A549 (cell line): ENCODE data around the gene HADHB. TPM values are rescaled to one million over a fixed set of nuclear protein-coding genes. Genes with fewer than 3 reads are reported as not detected.

ENCODE experiments used
- ATAC-seq, 2 experiments: fragments of 200-7000 bp in 1 of 2; fragments of >200 bp in 1 of 2; cut with Nextera tagmentation in 1 of 2; cut with Tn5 transposase in 1 of 2; 3 replicates each; pipeline versions ENCODE4 v1.8.0 to v1.9.1; 2018 to 2020; ENCODE audit warnings: mild to moderate bottlenecking in 1 of 2, moderate library complexity in 1 of 2
- CTCF ChIA-PET: fragments of 300-600 bp; sonication (Branson Sonifier 250); formaldehyde crosslinking; extraction: SDS; loops from one replicate; lab custom pipeline; 2021; ENCODE audit warnings: antibody characterized with exemption, inconsistent platforms; lab: Yijun Ruan, JAX
- POLR2A ChIA-PET: fragments of 350-600 bp; formaldehyde crosslinking; extraction: SDS; loops from one replicate; lab custom pipeline; 2021; ENCODE audit warnings: antibody characterized with exemption, inconsistent platforms; lab: Yijun Ruan, JAX
- DNase-seq, 2 experiments: peaks; one replicate each; pipeline versions ENCODE4 v3.0.0 to v3.0.0-alpha.2; 2011 to 2016; ENCODE audit warnings: low read depth in 1 of 2, low spot score in 1 of 2
- FAIRE-seq: peaks from 2 replicates; lab custom pipeline; 2011; peaks lifted over from hg19 to GRCh38; lab: Jason Lieb, UNC
- H3K27ac ChIP-seq, 2 experiments: fragments of >200 bp; sonication (Bioruptor Twin); formaldehyde crosslinking; 3 replicates each; pipeline ENCODE4 v1.5.1; 2016 to 2017
- H3K4me1 ChIP-seq: fragments of >200 bp; sonication (Bioruptor Twin); formaldehyde crosslinking; 3 replicates; pipeline ENCODE4 v1.6.1; 2016
- H3K4me2 ChIP-seq: fragments of >200 bp; sonication (Bioruptor Twin); formaldehyde crosslinking; 3 replicates; pipeline ENCODE4 v1.6.1; 2016
- H3K4me3 ChIP-seq: fragments of >200 bp; sonication (Bioruptor Twin); formaldehyde crosslinking; 3 replicates; pipeline ENCODE4 v1.5.1; 2016
- H3K9me3 ChIP-seq: fragments of >200 bp; sonication (Bioruptor Twin); formaldehyde crosslinking; 3 replicates; pipeline ENCODE4 v1.6.1; 2016
- EP300 ChIP-seq, 2 experiments: fragments of >200 bp; sonication (Bioruptor Twin); formaldehyde crosslinking; IDR thresholded peaks; 2 replicates in 1 of 2; 3 replicates in 1 of 2; pipeline ENCODE4 v1.6.1; 2016 to 2017
- FOSL2 ChIP-seq, 2 experiments: fragments of 450-650 bp in 1 of 2; fragments of >200 bp in 1 of 2; sonication (Bioruptor Twin) in 1 of 2; formaldehyde crosslinking; IDR thresholded peaks; 2 replicates each; pipeline versions ENCODE4 v1.5.0 to v1.6.1; 2016 to 2020; ENCODE audit warnings: mild to moderate bottlenecking in 1 of 2, moderate library complexity in 1 of 2
- HOXB5 ChIP-seq: fragments of 250-450 bp; sonication (Bioruptor Pico); IDR thresholded peaks from 2 replicates; pipeline ENCODE4 v1.5.0; 2020; ENCODE audit warnings: mild to moderate bottlenecking, moderate library complexity
- JUNB ChIP-seq: fragments of >200 bp; sonication (Bioruptor Twin); formaldehyde crosslinking; IDR thresholded peaks from 2 replicates; pipeline ENCODE4 v1.6.1; 2016
- RCOR1 ChIP-seq: fragments of 150-350 bp; IDR thresholded peaks from 2 replicates; pipeline ENCODE4 v1.6.1; 2014; ENCODE audit warnings: antibody characterized with exemption, low read length, low read depth
- SMC3 ChIP-seq: fragments of >200 bp; sonication (Bioruptor Twin); formaldehyde crosslinking; IDR thresholded peaks from 3 replicates; pipeline ENCODE4 v1.6.1; 2018; ENCODE audit warnings: inconsistent platforms
- SREBF2 ChIP-seq: fragments of 450-650 bp; IDR thresholded peaks from 2 replicates; pipeline ENCODE4 v1.6.1; 2014; ENCODE audit warnings: mild to moderate bottlenecking, moderate library complexity
- ZC3H11A ChIP-seq: fragments of 450-650 bp; IDR thresholded peaks from 2 replicates; pipeline ENCODE4 v1.6.1; 2014; ENCODE audit warnings: antibody characterized with exemption, mild to moderate bottlenecking
- WGBS: methylation state at CpG from one replicate; pipeline ENCODE4 v1.1.6; 2017; ENCODE audit errors: missing lambda C conversion rate; 5-methylcytosine and 5-hydroxymethylcytosine counted together
- polyA plus RNA-seq, 4 experiments: library from polyadenylated mRNA; depleted of rRNA in 3 of 4; stranded (reverse); fragments of >200 nt; fragmentation: RNase III in 1 of 4; extraction: RNeasy Plus Mini Kit Qiagen cat#74134 plus additional on column Dnase treatment in 1 of 4; gene quantifications; 2 replicates in 3 of 4; 3 replicates in 1 of 4; pipeline ENCODE4 v1.2.3, GENCODE V29; 2011 to 2017
- TF ChIP-seq, protein P1 (sequence below): fragments of 450-650 bp; IDR thresholded peaks from 2 replicates; pipeline ENCODE4 v1.6.1; 2014; ENCODE audit warnings: antibody characterized with exemption
- TF ChIP-seq, protein P2 (sequence below): fragments of >200 bp; sonication (Bioruptor Twin); formaldehyde crosslinking; IDR thresholded peaks from 3 replicates; pipeline ENCODE4 v1.6.1; 2016
- TF ChIP-seq, protein P3 (sequence below): IDR thresholded peaks from 2 replicates; pipeline ENCODE4 v1.6.1; 2012

The HADHB gene
- polyA plus RNA-seq, 2 of the 4 experiments (the other 2 are of a cell fraction) = 95.4 to 161 TPM

DNA sequence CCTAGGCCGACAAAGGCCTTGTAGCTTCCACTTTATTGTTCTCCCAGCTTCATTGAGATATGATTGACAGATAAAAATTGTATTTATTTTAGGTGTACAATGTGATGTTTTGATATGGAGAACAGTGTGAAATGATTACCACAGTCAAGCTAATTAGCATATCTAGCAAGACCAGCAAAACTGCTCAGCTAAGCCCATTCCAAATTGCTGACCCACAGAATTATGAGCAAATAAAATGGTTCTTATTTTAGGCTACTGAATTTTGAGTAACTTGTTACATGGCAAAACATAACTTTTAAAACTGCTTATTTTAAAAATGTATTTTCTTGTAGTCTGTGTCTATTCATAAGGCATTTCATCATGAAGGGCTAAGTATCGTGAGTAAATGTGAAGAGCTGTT, 92.6 kb downstream of the HADHB start:
- TF ChIP-seq, protein P1, sequence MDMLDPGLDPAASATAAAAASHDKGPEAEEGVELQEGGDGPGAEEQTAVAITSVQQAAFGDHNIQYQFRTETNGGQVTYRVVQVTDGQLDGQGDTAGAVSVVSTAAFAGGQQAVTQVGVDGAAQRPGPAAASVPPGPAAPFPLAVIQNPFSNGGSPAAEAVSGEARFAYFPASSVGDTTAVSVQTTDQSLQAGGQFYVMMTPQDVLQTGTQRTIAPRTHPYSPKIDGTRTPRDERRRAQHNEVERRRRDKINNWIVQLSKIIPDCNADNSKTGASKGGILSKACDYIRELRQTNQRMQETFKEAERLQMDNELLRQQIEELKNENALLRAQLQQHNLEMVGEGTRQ = no peak
- no peak for TF ChIP-seq SMC3
- TF ChIP-seq JUNB = no peak
- no peak for TF ChIP-seq FOSL2 (IDR thresholded peaks at IDR 0.05)
- TF ChIP-seq FOSL2 (CRISPR knock-in tag; IDR thresholded peaks at IDR 0.05) = no peak
- no peak for TF ChIP-seq ZC3H11A
- TF ChIP-seq, protein P2, sequence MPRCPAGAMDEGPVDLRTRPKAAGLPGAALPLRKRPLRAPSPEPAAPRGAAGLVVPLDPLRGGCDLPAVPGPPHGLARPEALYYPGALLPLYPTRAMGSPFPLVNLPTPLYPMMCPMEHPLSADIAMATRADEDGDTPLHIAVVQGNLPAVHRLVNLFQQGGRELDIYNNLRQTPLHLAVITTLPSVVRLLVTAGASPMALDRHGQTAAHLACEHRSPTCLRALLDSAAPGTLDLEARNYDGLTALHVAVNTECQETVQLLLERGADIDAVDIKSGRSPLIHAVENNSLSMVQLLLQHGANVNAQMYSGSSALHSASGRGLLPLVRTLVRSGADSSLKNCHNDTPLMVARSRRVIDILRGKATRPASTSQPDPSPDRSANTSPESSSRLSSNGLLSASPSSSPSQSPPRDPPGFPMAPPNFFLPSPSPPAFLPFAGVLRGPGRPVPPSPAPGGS = no peak
- no peak for TF ChIP-seq RCOR1
- TF ChIP-seq EP300 (IDR thresholded peaks at IDR 0.05) = no peak
- no peak for TF ChIP-seq HOXB5 (CRISPR knock-in tag)
- no peak for TF ChIP-seq SREBF2
- TF ChIP-seq, protein P3, sequence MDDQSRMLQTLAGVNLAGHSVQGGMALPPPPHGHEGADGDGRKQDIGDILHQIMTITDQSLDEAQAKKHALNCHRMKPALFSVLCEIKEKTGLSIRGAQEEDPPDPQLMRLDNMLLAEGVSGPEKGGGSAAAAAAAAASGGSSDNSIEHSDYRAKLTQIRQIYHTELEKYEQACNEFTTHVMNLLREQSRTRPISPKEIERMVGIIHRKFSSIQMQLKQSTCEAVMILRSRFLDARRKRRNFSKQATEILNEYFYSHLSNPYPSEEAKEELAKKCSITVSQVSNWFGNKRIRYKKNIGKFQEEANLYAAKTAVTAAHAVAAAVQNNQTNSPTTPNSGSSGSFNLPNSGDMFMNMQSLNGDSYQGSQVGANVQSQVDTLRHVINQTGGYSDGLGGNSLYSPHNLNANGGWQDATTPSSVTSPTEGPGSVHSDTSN = no peak
- CTCF ChIA-PET = interaction anchor here (1.1 to 13.9 kb wide), 2 partner anchors 22 to 165 kb away, joined by 3 to 156 read pairs; no protein-coding TSS in a partner anchor
- Histone ChIP-seq H3K27ac (no peak overlapping the region), H3K4me2 (no peak overlapping the region), H3K4me3 (no peak overlapping the region), H3K4me1 (peaks cover 4% of the 10 kb centered on the region), H3K9me3 (no peaks in the 10 kb centered on the region)
- no peak for ATAC-seq
- DNase-seq = no peak
- POLR2A ChIA-PET = no interaction called here
- 97% methylated on average over 2 of the region's 2 CpGs for WGBS
- FAIRE-seq = no peak

Other genes starting within 250 kb of the HADHB start
- 332 and 692 TPM in 2 replicates for gene RAB10, start 210.9 kb upstream of the HADHB start, polyA plus RNA-seq (2011; rRNA removed)
- gene RAB10, start 210.9 kb upstream of the HADHB start, polyA plus RNA-seq (2017; fragmentation: RNase III; extraction: RNeasy Plus Mini Kit Qiagen cat#74134 plus additional on column Dnase treatment) = 256 to 289 TPM (median 272 TPM) in 3 replicates
- gene GAREM2, start 71.9 kb upstream of the HADHB start, polyA plus RNA-seq (2011; rRNA removed) = 5.1 and 6.6 TPM in 2 replicates
- gene GAREM2, start 71.9 kb upstream of the HADHB start, polyA plus RNA-seq (2017; fragmentation: RNase III; extraction: RNeasy Plus Mini Kit Qiagen cat#74134 plus additional on column Dnase treatment) = 4.5 to 5.9 TPM (median 5.6 TPM) in 3 replicates
- gene HADHA, start 307 bp upstream of the HADHB start, polyA plus RNA-seq (2011; rRNA removed) = 161 and 174 TPM in 2 replicates
- 122 to 123 TPM (median 122 TPM) in 3 replicates for gene HADHA, start 307 bp upstream of the HADHB start, polyA plus RNA-seq (2017; fragmentation: RNase III; extraction: RNeasy Plus Mini Kit Qiagen cat#74134 plus additional on column Dnase treatment)
- 30.5 and 38.7 TPM in 2 replicates for gene SELENOI, start 101.2 kb downstream of the HADHB start, polyA plus RNA-seq (2011; rRNA removed)
- gene SELENOI, start 101.2 kb downstream of the HADHB start, polyA plus RNA-seq (2017; fragmentation: RNase III; extraction: RNeasy Plus Mini Kit Qiagen cat#74134 plus additional on column Dnase treatment) = 16.4 to 18.2 TPM (median 17.9 TPM) in 3 replicates
- 0.21 and 0.22 TPM in 2 replicates for gene ADGRF3, start 101.8 kb downstream of the HADHB start, polyA plus RNA-seq (2011; rRNA removed)
- gene ADGRF3, start 101.8 kb downstream of the HADHB start, polyA plus RNA-seq (2017; fragmentation: RNase III; extraction: RNeasy Plus Mini Kit Qiagen cat#74134 plus additional on column Dnase treatment) = 0.12 to 0.80 TPM (median 0.38 TPM) in 3 replicates
- 0.16 and 0.39 TPM in 2 replicates for gene DRC1, start 157.0 kb downstream of the HADHB start, polyA plus RNA-seq (2011; rRNA removed)
- 0.05 to 0.21 TPM (median 0.07 TPM) in 3 replicates for gene DRC1, start 157.0 kb downstream of the HADHB start, polyA plus RNA-seq (2017; fragmentation: RNase III; extraction: RNeasy Plus Mini Kit Qiagen cat#74134 plus additional on column Dnase treatment)
- gene OTOF, start 233.2 kb downstream of the HADHB start, polyA plus RNA-seq (2011; rRNA removed) = 0.13 and 0.22 TPM in 2 replicates
- gene OTOF, start 233.2 kb downstream of the HADHB start, polyA plus RNA-seq (2017; fragmentation: RNase III; extraction: RNeasy Plus Mini Kit Qiagen cat#74134 plus additional on column Dnase treatment) = 0.05 to 0.18 TPM (median 0.08 TPM) in 3 replicates